Motor neuron (in vitro differentiated cells): ENCODE results near the gene CNKSR1. TPM values are rescaled to one million over a fixed set of nuclear protein-coding genes. Genes with fewer than 3 reads are reported as not detected.
"Not testable (repeated sequence)": the region's sequence is repeated elsewhere in the genome, so short reads cannot be mapped to it uniquely, and the experiment has no call there.

Source experiments
- ATAC-seq, 8 experiments: fragments of 200-7000 bp; cut with Tn5 transposase; replicated peaks in 6 of 8; 2 replicates each; pipeline ENCODE4 v1.8.0; 2021; ENCODE audit warnings: mild to moderate bottlenecking in 8 of 8, moderate library complexity in 8 of 8
- H3K27ac ChIP-seq, 2 donors: fragments of 250-450 bp; sonication (Bioruptor Pico); 2 replicates each; pipeline ENCODE4 v1.9.0; 2021; ENCODE audit warnings: antibody characterized with exemption in 2 of 2, mild to moderate bottlenecking in 2 of 2, moderate library complexity in 1 of 2
- H3K4me1 ChIP-seq, 2 donors: fragments of 250-450 bp; sonication (Bioruptor Pico); replicated peaks in 1 of 2; 2 replicates each; pipeline ENCODE4 v1.6.1; 2021; ENCODE audit warnings: antibody characterized with exemption in 2 of 2, mild to moderate bottlenecking in 2 of 2, moderate library complexity in 1 of 2
- H3K4me3 ChIP-seq, 5 donors: fragments of 250-450 bp; sonication (Bioruptor Pico); 2 replicates each; pipeline ENCODE4 v1.9.0; 2021; ENCODE audit warnings: antibody characterized with exemption in 5 of 5, mild to moderate bottlenecking in 5 of 5, moderate library complexity in 4 of 5
- WGBS, 10 experiments: fragments of 450-650 bp; shearing (Covaris generic); methylation state at CpG; one replicate each; pipeline ENCODE4 v1.0.0; 2022; 5-methylcytosine and 5-hydroxymethylcytosine counted together
- in situ Hi-C, 9 experiments: fragments of 400-800 bp; cut with MboI; loops; one replicate each; pipeline ENCODE4 v1.15.0; 2021; ENCODE audit warnings: low sequenced_read_pairs in 9 of 9, low pct_unique_long_range_greater_than_20kb in 2 of 9; ENCODE audit not compliant: unreplicated experiment in 9 of 9
- total RNA-seq, 8 experiments: library from RNA; unstranded; fragments of 300-600 nt; gene quantifications; 2 replicates each; pipeline versions ENCODE4 v1.2.3 to v1.2.4, GENCODE V29; 2022

Gene CNKSR1
- total RNA-seq, 8 experiments from 2014 or later: 0.24 to 5.2 (median 2.1) TPM

DNA sequence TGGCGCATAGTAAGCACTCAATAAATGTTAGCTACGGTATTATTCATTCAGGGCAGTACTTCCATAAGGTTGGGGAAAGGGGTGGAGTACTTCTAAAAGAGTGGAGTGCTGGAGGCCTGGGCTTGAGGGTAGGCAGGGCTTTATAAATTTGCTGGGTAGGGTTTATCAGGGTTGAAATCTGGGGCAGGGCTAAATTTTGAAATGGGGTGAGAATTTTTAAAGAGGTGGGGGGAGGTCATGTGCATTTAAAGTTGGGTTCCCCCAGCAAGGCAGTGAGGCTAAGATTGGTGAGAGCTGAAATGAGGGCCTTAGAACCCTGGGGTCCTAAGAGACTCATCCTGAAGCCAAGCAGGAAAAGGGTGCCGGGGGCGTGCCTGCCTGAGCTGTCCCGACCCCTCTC, 23.1 kb downstream of the CNKSR1 start:
- in situ Hi-C loops: no loop called here
- Histone ChIP-seq H3K4me1 (peaks cover 0 to 6% of the 10 kb centered on the region in 2 donors), H3K27ac (no peak overlapping the region), H3K4me3 (no peak overlapping the region)
- WGBS, 10 experiments: 50 to 100% (median 81%) methylated on average over 2 to 5 of the region's 5 CpGs; no CpG with 5 or more reads in 3 of the 10 experiments
- ATAC-seq: peak in 2 of 8 experiments; percentile 10 to 25

DNA sequence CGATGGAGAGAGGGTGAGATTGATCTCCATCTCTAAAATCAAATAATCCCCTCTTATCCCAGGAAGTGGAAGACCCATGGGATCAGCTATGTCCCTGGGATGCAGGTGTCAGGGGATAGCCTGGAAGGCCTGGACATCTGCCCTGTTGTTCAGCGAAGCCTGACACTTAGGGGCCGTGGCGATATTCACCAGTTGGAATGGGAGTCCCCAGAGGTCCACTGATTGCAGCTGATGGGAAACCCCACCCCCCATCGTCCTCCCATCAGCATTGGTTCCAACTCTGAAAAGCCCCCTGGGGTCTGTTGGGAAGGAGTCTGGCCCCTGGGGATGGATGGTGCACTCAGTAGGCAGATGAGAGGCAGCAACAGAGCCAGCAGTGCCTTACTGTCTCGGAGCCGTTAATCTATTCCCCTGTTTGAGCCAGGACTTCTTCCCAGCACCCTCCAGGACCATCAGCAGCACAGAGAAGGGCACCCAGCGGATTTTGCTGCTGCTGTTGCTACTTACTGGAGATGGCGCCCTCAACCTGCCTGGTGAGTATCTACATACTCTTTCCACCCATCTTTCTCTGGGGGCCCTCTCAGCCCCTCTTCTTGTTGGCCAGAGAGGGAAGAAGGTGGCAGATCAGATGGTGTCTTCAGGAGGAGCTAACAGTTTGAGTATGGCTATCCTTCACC, 26.5 kb downstream of the CNKSR1 start:
- H3K27ac ChIP-seq: no peak overlapping the region
- H3K4me1 ChIP-seq: peaks cover 0 to 6% of the 10 kb centered on the region in 2 donors
- in situ Hi-C loops: no loop called here
- H3K4me3 ChIP-seq: no peak overlapping the region
- 63 to 100% (median 75%) methylated on average over 1 to 9 of the region's 9 CpGs; no CpG with 5 or more reads in 2 of the 10 experiments for WGBS, 10 experiments
- ATAC-seq: no peak

DNA sequence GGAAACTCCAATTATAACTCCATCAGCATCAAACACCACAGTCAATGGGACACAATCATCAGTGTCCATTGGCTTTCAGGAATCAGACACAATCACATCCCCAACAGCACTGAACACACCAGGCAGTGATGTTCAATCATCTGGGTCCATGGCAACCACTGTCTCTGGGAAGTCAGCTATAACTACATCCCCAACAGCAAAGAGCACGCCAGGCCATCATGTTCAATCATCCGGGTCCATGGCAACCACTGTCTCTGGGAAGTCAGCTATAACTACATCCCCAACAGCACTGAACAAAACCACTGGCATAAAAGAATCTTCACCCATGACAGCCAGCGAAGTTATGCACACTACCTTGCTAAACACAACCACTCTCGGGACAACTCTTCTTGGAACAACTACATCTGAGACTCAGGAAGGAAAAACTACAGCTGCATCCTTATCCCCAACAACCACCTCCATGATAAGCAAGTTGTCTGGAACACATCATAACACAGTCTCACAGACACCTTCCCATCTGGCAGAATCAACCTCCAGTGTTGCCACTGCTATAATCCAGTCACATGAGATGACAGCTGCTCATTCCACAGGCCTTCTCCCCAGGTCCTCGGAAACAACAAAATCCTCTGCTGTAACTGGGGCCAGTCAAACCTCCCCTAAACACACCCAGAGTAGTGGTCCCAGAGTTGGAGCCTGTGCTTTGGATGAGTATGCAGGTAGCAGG, 33.0 kb downstream of the CNKSR1 start:
- 0 to 100% (median 67%) methylated on average over 1 to 5 of the region's 5 CpGs; no CpG with 5 or more reads in 1 of the 10 experiments for WGBS, 10 experiments
- in situ Hi-C loops: no loop called here
- ATAC-seq: peak in 4 of 8 experiments; percentile 28 to 92 (median 40)
- Histone ChIP-seq H3K4me3 (no peak overlapping the region), H3K27ac (no peak overlapping the region), H3K4me1 (peaks cover 3 to 11% of the 10 kb centered on the region in 2 donors)

DNA sequence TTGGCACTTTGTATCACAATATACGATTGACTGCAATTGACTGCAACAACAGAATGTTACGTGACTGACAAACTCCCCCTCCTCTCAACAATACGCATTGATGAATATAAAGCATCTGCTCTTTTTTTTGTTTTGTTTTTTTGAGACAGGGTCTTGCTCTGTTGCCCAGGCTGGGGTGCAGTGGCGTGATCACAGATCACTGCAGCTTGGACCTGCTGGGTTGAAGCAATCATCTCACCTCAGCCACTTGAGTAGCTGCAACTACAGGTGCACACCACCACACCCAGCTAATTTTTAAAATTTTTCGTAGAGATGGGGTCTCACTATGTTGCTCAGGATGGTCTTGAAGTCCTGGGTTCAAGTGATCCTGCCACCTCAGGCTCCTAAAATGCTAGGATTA, 35.4 kb downstream of the CNKSR1 start:
- Histone ChIP-seq H3K4me3 (no peak overlapping the region), H3K4me1 (peaks cover 3 to 11% of the 10 kb centered on the region in 2 donors), H3K27ac (no peak overlapping the region)
- in situ Hi-C loops: no loop called here
- no peak for ATAC-seq
- WGBS, 10 experiments: 38 to 93% (median 78%) methylated on average over 1 to 5 of the region's 5 CpGs; no CpG with 5 or more reads in 2 of the 10 experiments

DNA sequence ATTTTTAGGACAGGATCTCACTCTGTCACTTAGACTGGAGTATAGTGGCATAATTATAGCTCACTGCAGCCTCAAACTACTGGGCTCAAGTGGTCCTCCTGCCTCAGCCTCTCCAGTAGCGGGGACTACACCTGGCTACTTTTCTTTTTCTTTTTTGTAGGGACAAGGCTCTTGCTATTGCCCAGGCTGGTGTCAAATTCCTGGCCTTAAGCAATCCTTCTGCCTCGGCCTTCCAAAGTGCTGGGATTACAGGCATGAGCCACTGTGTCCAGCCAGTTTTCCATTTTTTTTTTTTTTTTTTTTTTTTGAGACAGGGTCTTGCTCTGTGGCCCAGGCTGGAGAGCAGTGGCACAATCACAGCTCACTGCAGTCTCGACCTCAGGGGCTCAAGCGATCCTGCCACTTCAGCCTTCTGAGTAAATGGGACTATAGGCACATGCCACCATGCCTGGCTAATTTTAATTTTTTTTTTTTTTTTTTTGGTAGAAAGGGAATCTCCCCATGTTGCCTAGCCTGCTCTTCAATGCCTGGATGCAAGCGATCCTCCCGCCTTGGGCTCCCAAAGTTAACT, 36.1 kb downstream of the CNKSR1 start:
- H3K4me3 ChIP-seq: no peak overlapping the region
- 56 to 100% (median 78%) methylated on average over 2 to 6 of the region's 6 CpGs for WGBS, 10 experiments
- H3K27ac ChIP-seq: no peak overlapping the region
- H3K4me1 ChIP-seq: peaks cover 3 to 11% of the 10 kb centered on the region in 2 donors
- in situ Hi-C loops: no loop called here
- no peak for ATAC-seq

DNA sequence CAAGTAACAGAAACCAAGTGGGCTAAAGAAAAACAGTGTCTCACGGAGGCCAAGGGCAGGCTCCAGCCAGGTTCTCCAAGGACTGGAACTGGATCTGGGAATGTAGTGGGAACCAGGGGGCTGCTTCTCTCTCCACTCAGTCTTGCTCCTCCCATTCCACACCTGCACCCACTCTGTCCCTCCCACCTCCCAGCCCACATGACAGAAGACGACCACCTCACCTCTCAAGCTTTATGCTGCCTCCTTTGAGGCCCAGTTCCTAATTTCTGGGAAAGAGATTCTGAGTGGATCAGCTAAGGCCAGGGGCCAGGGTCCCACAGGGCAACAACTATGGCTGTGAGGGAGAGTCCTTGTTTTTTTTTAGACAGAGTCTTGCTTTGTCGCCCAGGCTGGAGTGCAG, 38.0 kb downstream of the CNKSR1 start:
- Histone ChIP-seq H3K27ac (no peak overlapping the region), H3K4me1 (peaks cover 3 to 6% of the 10 kb centered on the region in 2 donors), H3K4me3 (no peak overlapping the region)
- in situ Hi-C loops: no loop called here
- ATAC-seq: no peak
- 0 to 60% (median 21%) methylated on average over 1 to 3 of the region's 3 CpGs; no CpG with 5 or more reads in 4 of the 10 experiments for WGBS, 10 experiments

DNA sequence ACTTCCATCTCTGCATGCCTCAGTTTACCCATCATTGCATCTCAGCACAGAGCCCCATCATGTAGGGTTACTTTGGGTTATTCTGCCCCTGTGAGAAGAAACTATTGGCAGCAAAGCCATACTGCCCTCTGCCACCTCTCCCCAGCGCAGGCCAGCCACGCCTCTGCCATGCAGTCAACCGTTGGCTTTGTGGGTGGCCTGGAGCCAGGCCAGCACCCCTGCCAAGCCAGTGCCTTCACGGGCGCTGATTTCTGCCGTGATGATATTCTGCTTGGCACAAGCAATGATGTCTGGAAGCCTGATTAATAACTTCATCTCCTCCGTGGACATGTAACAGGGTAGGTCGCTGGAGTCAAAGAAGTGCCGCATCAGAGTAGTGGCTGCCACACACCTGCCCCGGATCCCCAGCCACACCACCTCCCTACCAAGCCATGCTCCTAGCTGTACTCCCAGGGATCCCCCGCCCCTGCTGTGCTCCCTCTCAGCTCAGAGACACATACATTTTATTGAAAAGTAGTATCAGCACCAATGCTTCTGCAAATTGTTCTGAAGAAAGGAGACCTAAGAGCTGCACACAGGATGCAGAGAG, 41.7 kb downstream of the CNKSR1 start:
- in situ Hi-C loops: no loop called here
- WGBS, 10 experiments: 40 to 100% (median 100%) methylated on average over 1 to 8 of the region's 11 CpGs; no CpG with 5 or more reads in 4 of the 10 experiments
- no peak overlapping the region for H3K27ac ChIP-seq
- H3K4me1 ChIP-seq: peaks cover 5 to 8% of the 10 kb centered on the region in 2 donors
- no peak for ATAC-seq
- no peak overlapping the region for H3K4me3 ChIP-seq

DNA sequence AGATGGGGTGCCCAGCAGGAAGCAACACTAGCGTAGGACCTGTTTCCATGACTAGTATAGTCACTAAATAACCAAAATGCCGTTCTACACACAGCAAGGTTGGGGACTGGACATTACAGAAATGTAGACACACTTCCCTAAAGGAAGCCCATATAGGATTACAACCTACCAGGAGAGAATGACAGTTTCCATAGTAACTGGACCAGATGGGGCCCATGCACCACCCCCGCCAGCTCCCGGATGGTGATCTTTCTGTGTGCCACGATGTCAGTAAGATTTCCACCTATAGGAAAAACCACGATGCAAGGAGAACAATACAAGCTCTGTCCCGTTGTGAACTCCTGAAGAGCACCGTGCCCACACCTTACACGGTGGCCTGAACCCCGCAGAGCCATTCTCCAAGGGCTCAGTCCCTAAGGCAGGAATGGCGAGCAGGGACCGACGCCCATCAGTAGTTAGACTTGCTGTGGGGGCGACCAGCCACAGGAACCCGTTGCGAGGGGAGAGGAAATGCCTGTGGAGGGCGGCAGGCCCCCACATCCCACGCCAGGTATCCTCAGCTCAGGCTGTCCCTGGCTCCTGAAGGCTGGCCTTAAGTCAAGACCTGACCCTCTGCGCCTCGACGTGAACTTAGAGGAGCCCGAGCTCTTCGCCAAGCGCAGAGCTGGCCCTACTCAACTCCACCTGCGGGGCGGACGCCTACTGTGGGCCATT, 43.1 kb downstream of the CNKSR1 start:
- in situ Hi-C loops: no loop called here
- 30 to 79% (median 60%) methylated on average over 3 to 25 of the region's 27 CpGs; no CpG with 5 or more reads in 1 of the 10 experiments for WGBS, 10 experiments

DNA sequence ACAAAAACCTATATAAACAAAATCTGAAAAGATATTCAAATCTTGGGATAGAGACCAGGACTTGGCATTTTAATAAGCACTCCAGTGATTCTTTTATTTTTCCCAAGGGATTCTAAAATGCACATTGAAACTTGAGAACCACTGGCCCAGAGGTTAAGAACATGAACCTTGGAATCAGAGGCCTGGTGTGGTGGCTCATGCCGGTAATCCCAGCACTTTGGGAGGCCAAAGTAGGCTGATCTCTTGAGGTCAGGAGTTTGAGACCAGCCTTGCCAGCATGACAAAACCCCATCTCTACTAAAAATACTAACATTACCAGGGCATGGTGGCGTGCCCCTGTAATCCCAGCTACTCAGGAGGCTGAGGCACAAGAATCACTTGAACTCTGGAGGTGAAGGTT, 43.8 kb downstream of the CNKSR1 start:
- no peak for ATAC-seq
- H3K4me3 ChIP-seq: no peak overlapping the region
- WGBS, 10 experiments: 27 to 100% (median 81%) methylated on average over 1 to 2 of the region's 2 CpGs; no CpG with 5 or more reads in 4 of the 10 experiments
- in situ Hi-C loops: no loop called here
- peaks cover 9 to 17% of the 10 kb centered on the region in 2 donors for H3K4me1 ChIP-seq
- no peak overlapping the region for H3K27ac ChIP-seq

More for the DNA sequence above, 43.1 kb downstream of the CNKSR1 start:
- peaks cover 9 to 13% of the 10 kb centered on the region in 2 donors for H3K4me1 ChIP-seq
- no peak overlapping the region for H3K27ac ChIP-seq
- peak in 4 of 8 experiments; percentile 7 to 34 (median 23) for ATAC-seq
- H3K4me3 ChIP-seq: no peak overlapping the region

DNA sequence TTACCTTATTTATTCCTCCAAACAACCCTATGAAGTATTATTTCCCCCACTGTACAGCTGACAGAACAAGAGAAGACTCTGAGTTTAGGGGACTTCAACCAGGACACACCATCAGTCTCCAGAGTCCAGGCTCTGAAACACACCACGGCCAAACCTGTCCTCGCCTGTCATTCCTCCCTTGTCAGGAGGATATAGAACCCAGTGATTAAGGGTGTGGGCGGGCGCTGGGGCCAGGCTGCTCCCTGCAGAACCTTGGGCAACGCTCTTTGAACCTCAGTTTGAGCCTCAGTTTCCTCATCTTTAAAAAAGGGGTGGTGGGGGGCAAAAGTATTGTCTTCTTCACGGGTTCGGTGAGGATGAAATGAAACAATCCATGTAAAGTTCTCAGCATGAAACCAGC, 47.3 kb downstream of the CNKSR1 start:
- Histone ChIP-seq H3K4me1 (peaks cover 9 to 17% of the 10 kb centered on the region in 2 donors), H3K4me3 (peak overlapping the region in 4 of 5 donors; percentile 28 to 43 (median 32)), H3K27ac (no peak overlapping the region)
- in situ Hi-C loops: no loop called here
- WGBS, 10 experiments: 60 to 100% (median 73%) methylated on average over 1 to 7 of the region's 7 CpGs; no CpG with 5 or more reads in 3 of the 10 experiments
- no peak for ATAC-seq

DNA sequence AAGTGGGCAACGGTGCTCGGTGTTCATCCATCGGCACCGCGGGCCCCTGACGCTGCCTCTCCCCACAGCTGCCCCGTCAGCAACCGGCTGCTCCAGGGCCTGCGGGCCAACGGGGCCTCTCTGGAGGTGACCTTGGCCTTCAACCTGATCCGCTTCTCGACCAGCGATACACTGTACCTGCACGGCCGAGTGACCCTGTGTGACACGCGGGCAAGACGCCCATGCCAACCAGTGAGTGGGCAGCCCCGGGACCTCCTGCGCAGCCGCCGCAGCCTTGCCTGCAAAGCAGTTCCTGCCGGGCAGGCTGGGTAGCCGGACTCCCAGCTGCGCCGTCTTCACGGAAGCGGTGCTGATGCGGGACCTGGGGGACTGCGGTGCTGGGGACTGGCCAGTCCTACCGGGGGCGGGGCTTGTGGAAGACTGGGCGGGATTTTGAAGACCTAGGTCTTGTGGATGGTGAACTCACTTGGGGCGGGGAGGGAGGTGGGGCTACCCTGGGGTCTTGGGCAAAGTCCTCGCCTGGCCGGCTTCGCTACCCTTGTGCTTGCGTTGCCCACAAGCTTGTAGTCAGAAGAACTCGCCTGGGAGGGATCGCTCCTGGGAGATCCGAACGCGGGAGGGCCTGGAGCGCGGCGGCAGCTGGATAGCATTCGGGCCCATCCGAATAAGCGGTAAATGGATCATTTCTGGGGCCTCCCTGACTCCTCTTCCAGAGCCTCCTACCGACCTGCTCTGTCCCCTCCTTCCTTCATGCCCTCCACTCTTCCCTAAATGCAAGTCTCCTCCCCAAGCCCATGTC, 47.9 kb downstream of the CNKSR1 start:
- peak; percentile 93 to 96 (median 96) for ATAC-seq
- H3K4me1 ChIP-seq: peaks cover 6 to 14% of the 10 kb centered on the region in 2 donors
- H3K27ac ChIP-seq: no peak overlapping the region
- H3K4me3 ChIP-seq: peak overlapping the region; percentile 23 to 43 (median 28)
- WGBS, 10 experiments: 0 to 41% (median 12%) methylated on average over 1 to 18 of the region's 50 CpGs; no CpG with 5 or more reads in 3 of the 10 experiments
- in situ Hi-C loops: no loop called here

DNA sequence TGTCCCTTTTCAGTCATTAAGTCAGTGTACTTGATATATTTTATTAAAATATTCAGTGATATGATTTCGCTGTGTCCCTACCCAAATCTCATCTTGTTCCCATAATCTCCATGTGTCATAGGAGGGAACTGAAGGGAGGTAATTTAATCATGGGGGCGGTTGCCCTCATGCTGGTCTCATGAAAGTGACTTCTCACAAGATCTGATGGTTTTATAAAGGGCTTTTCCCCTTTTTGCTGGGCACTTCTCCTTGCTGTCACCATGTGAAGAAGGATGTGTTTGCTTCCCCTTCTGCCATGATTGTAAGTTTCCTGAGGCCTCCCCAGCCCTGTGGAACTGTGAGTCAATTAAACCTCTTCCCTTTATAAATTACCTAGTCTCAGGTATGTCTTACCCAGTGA, 53.4 kb downstream of the CNKSR1 start:
- H3K4me3 ChIP-seq, ATAC-seq, H3K4me1 ChIP-seq, H3K27ac ChIP-seq, in situ Hi-C loops: not testable (repeated sequence)
- 40 to 100% (median 82%) methylated on average over 1 to 2 of the region's 2 CpGs; no CpG with 5 or more reads in 4 of the 10 experiments for WGBS, 10 experiments
